ENCODE data around the gene PPP1R9B.
A peak's percentile ranks its signal among the peaks of the same experiment; 100 is the strongest.

Gene PPP1R9B

GRCh38 chr17:50103941-50104340 is 46.5 kb downstream of the PPP1R9B start:
- no peak for DNase-seq

GRCh38 chr17:50103252-50103651 is 47.2 kb downstream of the PPP1R9B start:
- no peak for DNase-seq

- DNase-seq = peak; percentile 40
Observed at GRCh38 chr17:50102164-50102991, 48.1 kb downstream of the PPP1R9B start.

DNA sequence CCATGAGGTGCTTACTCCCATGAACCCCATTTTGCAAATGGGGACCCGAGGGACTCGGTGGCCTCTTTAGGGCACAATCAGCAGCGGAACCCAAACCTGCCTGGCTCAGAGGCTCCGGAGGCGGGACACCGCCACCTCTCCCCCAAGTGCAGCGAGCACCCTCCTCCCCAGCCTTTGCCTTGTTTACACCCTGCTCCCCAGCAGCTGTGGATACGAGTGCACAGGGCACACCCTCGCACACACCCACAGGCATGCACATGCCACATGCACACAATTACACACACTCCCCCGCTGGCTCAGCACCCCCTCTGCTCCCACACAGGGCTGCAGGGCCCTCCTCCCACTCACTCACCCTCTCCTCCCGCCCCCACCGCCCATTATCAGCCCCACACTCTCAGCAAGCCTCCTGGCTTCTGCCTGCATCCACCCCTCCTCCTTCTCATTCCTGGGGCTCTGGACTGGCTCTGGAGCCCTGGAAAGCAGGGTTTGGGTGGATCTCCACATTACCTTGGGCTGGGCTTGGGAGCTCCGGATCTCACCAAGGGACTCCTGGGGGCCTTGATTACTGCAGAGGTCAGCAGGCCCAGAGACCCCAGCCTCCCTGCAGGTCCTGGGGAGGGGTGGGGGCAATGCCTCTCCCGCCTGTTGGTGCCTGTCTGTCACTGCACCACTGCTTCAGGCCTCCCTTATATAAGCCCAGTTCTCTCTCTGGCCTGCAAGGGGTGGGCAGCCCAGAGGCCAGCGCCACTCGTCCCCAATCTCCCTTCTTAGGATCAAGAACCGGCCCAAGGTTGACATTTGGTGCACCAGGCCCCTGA is 48.9 kb downstream of the PPP1R9B start:
- no peak for DNase-seq

GRCh38 chr17:50100921-50101345 is 49.5 kb downstream of the PPP1R9B start:
- peak; percentile 45 for DNase-seq

DNA sequence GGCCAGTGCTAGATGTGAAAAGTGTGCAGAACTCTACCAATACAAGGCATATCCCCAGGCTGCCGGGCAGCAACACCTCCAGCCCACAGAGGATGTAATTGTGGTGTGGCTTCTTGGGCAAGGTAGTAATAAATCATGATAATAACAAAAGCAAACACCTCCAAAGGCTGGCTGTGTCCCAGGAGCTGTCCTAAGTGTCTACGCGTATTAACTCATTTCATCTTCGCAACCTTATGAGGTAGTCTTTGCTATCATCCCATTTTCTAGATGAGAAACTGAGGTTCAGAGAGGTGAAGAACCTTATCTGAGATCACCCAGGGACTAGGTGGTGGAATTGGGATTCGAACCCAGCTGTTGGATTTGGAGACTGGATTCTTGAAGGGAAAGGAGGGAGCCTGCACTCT is 50.0 kb downstream of the PPP1R9B start:
- DNase-seq = no peak

DNA sequence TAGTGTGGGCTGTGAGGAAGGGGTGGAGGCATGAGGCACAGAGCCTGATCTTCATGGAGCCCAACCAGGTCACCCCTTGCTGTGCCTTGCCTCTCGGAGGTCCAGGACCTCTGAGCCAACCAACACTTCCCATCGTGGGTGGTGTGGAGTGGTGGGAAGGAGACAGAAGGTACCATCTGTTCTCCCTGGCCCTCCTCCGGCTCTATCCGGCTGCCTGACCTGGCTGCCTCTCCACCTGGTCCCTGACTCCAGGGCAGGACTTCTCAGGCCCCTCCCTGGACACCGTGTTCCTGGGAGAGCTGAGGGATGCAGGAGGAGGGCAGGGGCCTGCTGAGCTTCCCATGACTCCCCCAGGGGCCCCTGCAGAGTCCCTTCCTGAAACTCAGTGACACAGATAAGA is 51.5 kb downstream of the PPP1R9B start:
- no peak for DNase-seq

DNA sequence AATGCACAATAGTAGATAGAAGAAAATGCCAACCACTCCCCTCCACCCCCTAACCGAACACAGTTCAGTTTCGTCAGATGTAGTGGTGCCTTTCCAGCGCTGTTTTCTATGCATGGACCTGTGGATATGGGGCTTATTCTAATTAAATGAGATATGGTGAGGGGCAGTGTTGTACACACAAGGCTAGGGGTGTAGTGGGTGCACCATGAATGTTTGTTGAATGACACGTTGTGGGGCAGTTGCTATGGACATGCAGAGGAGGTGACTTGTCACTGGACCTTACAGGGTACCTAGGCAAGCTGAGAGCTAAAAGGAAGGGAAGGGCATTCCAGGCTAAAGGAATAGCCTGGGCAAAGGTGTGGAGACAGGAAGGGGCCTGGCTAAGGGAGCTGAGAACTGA is 51.9 kb downstream of the PPP1R9B start:
- DNase-seq = no peak

GRCh38 chr17:50097926-50098325 is 52.6 kb downstream of the PPP1R9B start:
- no peak for DNase-seq

DNA sequence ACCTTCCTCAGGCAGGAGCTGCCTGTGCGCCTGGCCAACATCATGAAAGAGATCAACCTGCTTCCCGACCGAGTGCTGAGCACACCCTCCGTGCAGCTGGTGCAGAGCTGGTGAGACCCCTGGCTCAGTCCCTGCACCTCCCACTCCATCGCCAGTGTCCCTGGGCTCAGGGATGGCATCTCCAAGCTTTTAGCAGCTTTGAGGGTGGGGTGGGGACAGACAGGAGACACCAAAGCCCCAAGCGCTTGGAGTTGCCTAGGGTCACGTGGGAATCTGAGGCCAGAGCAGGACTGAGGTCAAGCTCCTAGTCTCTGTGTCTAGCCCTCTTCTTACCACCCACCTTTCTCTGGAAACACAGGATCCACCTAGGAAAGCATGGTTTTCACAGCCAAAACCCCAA is 53.0 kb downstream of the PPP1R9B start:
- no peak for DNase-seq

- DNase-seq = no peak
Observed at GRCh38 chr17:50096758-50097157, 53.7 kb downstream of the PPP1R9B start.

- DNase-seq = no peak
Observed at GRCh38 chr17:50096092-50096491, 54.4 kb downstream of the PPP1R9B start.

DNA sequence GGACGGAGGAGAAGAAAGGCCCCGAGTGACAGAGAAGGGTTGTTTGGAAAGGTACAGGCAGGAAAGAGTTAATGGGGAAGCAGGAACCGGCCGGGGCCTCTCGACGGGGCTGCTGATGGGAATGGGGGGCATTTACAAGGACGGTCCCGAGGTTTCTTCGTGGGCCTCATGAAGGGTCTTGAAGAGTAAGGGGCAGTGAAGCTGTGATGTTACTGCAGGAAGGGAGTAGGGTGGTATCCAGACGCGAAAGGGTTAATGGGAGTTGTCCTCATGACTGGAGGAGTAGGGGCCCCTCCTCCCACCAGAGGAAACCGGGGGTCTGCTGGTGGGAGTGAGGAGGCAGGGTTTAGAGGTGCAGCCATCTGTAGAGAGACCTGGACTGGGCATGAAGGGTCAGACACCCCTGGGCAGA is 54.8 kb downstream of the PPP1R9B start:
- no peak for DNase-seq

- peak; percentile 96 for DNase-seq
Observed at GRCh38 chr17:50094753-50095619, 55.5 kb downstream of the PPP1R9B start, which contains the start of gene PDK2. Gene PDK2 (plus strand): TSS chr17:50095351. CDS start chr17:50095436, 85 bp downstream.

DNA sequence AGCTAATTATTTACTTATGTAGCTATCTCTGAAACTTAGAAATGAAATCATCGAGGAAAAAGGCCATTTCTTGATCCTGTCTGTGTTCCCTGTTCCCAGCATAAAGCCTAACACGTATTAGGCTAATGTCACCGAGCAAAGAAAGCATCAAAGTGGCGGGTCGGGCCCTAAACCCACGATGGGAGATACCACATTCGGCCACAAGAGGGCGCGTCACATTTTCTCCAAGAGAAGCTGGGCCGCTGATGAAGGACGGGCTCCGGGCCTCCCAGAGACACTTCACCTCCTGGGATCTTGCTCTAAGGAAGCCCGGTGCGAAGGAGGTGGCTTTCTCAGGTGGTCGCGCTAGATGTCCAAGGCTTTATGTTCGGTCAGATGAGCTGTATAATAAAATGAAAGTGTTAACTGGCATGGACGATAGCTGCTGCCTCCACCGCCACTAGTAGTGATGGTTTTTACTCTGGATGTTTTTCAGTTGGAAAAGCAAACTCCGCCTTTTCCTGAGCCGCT is 56.2 kb downstream of the PPP1R9B start:
- DNase-seq = peak; percentile 67

GRCh38 chr17:50093807-50094206 is 56.7 kb downstream of the PPP1R9B start:
- no peak for DNase-seq

DNA sequence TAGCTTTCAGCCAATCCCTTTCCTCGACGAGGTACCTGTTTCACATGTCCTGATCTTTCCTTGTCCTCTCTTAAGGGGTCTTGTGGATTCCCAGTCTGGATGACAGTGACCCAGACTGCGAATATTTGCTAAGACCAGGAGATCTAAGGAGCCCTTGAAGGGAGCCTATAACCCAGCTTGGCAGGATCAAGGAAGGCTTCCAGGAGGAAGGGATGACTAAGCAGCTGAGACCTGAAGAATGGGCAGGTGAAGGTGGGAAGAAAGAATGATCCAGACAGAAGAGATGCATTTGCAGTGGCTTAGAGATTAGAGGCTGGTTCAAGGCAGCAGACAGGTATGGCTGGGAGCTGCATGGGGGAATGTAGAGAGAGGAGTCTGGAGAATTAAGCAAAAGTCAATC is 57.2 kb downstream of the PPP1R9B start:
- no peak for DNase-seq

- no peak for DNase-seq
Observed at GRCh38 chr17:50091918-50092285, 58.6 kb downstream of the PPP1R9B start.

- no peak for DNase-seq
Observed at GRCh38 chr17:50090971-50091917, 59.2 kb downstream of the PPP1R9B start.

DNA sequence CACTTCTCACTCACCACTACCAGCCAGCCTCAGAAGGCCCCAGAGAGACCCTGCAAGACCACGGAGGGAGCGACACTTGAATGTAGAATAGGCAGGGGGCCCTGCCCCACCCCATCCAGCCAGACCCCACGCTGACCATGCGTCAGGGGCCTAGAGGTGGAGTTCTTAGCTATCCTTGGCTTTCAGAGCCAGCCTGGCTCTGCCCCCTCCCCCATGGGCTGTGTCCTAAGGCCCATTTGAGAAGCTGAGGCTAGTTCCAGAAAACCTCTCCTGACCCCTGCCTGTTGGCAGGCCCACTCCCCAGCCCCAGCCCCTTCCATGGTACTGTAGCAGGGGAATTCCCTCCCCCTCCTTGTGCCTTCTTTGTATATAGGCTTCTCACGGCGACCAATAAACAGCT is 60.4 kb downstream of the PPP1R9B start:
- DNase-seq = no peak

GRCh38 chr17:50088952-50089825 is 61.3 kb downstream of the PPP1R9B start:
- DNase-seq = no peak
